MM.1S (cell line): Measurements from ENCODE around the gene RSU1.

ENCODE experiments used
- DNase-seq: peaks from one replicate; pipeline ENCODE4 v3.0.0-alpha.2; 2015
- H2AFZ ChIP-seq: fragments of 300-600 bp; sonication (generic); 2 replicates; pipeline ENCODE4 v1.6.0; 2016; ENCODE audit warnings: antibody characterized with exemption, low read length
- H3F3A ChIP-seq: fragments of 300-600 bp; sonication (generic); 2 replicates; pipeline ENCODE4 v1.6.1; 2016; ENCODE audit warnings: mild to moderate bottlenecking, antibody characterized with exemption, low read length, moderate library complexity, mixed read lengths; ENCODE audit not compliant: insufficient read depth
- H3K27ac ChIP-seq: fragments of 300-600 bp; sonication (generic); 2 replicates; pipeline ENCODE4 v1.5.1; 2016; ENCODE audit warnings: mild to moderate bottlenecking, low read length
- H3K27me3 ChIP-seq: fragments of 300-600 bp; sonication (generic); replicated peaks from 2 replicates; pipeline ENCODE4 v1.6.0; 2016; ENCODE audit warnings: low read length; ENCODE audit not compliant: insufficient read depth
- H3K36me3 ChIP-seq: fragments of 300-600 bp; sonication (generic); replicated peaks from 2 replicates; pipeline ENCODE4 v1.6.1; 2016; ENCODE audit warnings: mild to moderate bottlenecking, low read length, mixed read lengths; ENCODE audit not compliant: insufficient read depth
- H3K4me1 ChIP-seq: fragments of 300-600 bp; sonication (generic); 2 replicates; pipeline ENCODE4 v1.6.1; 2016; ENCODE audit warnings: low read length, mixed read lengths
- H3K4me2 ChIP-seq: fragments of 300-600 bp; sonication (generic); 2 replicates; pipeline ENCODE4 v1.6.0; 2016; ENCODE audit warnings: low read depth, low read length
- H3K4me3 ChIP-seq: fragments of 300-600 bp; sonication (generic); 2 replicates; pipeline ENCODE4 v1.5.1; 2016; ENCODE audit warnings: low read length, mixed read lengths
- H3K79me2 ChIP-seq: fragments of 300-600 bp; sonication (generic); 2 replicates; pipeline ENCODE4 v1.6.1; 2016; ENCODE audit warnings: mixed run types, low read length, mixed read lengths
- H3K9ac ChIP-seq: fragments of 300-600 bp; sonication (generic); 2 replicates; pipeline ENCODE4 v1.6.1; 2016; ENCODE audit warnings: low read length, mixed read lengths
- H3K9me2 ChIP-seq: fragments of 300-600 bp; sonication (generic); replicated peaks from 2 replicates; pipeline ENCODE4 v1.6.1; 2016; ENCODE audit warnings: mild to moderate bottlenecking, low read length, mixed read lengths; ENCODE audit not compliant: insufficient read depth
- H3K9me3 ChIP-seq: fragments of 300-600 bp; sonication (generic); replicated peaks from 2 replicates; pipeline ENCODE4 v1.6.1; 2016; ENCODE audit warnings: mild to moderate bottlenecking, low read length, mixed read lengths; ENCODE audit not compliant: insufficient read depth
- H4K20me1 ChIP-seq: fragments of 300-600 bp; sonication (generic); 2 replicates; pipeline ENCODE4 v1.6.1; 2016; ENCODE audit warnings: mild to moderate bottlenecking, low read length, moderate library complexity, mixed read lengths; ENCODE audit not compliant: insufficient read depth
- EZH2 ChIP-seq: fragments of 300-600 bp; sonication (generic); optimal IDR thresholded peaks from 2 replicates; pipeline ENCODE3; 2017; ENCODE audit warnings: low read depth, mild to moderate bottlenecking, antibody characterized with exemption, low read length, mixed read lengths
- EZH2phosphoT487 ChIP-seq: fragments of 300-600 bp; sonication (generic); IDR thresholded peaks from 2 replicates; pipeline ENCODE4 v1.6.1; 2018; ENCODE audit warnings: antibody characterized with exemption, low read length
- TF ChIP-seq, protein P1 (sequence below): fragments of 300-600 bp; sonication (generic); IDR thresholded peaks from 2 replicates; pipeline ENCODE4 v1.5.1; 2016; ENCODE audit warnings: antibody characterized with exemption, low read length, mixed read lengths

Gene RSU1

DNA sequence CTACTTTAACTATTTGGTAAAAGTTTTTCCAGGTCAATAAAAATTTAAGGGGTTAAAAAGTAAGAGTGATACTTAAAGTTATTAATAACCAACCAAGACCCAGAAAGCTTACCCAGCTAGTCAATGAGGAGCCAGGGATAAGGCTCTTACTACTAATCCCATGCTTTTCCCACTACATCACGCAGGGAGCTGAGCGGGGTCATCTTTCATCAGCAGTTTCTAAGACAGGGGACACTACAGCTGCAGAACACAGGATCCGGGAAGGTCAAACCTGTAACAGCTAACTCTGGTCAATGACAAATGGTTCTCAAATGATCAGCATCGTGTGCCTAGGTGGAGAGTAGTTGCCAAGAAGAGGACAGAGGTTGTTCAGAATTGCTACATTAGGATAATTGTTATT lies 65.1 kb downstream of the RSU1 start:
- Histone ChIP-seq H3K79me2 (no peaks in the 10 kb centered on the region), H3F3A (no peaks in the 10 kb centered on the region)
- no peak for DNase-seq

DNA sequence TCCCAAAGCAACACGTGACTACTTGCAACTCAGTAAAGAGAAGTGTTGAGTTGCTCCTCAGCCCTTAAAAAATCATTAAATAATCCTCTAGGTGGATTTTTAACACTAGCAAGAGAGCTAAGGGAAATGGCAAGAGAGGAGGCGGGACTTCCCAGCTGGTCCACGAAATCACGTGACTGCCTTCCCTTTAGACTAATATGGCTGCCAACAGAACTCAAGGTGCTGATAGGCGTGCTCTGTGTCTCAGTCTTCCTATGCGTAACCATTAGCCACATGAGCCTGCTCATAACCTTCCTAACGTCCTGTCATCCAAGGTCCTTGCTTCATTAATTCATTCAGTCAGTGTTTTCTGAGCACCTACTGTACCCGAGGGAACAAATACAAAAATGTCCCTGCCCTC lies 66.0 kb downstream of the RSU1 start:
- Histone ChIP-seq H3K4me3 (no peak overlapping the region), H3K9me3 (no peaks in the 10 kb centered on the region), H3F3A (no peaks in the 10 kb centered on the region), H3K4me1 (no peaks in the 10 kb centered on the region), H3K36me3 (no peaks in the 10 kb centered on the region), H3K79me2 (no peaks in the 10 kb centered on the region), H3K27ac (no peak overlapping the region), H3K4me2 (no peak overlapping the region), H2AFZ (no peak overlapping the region), H3K9me2 (no peaks in the 10 kb centered on the region), H3K27me3 (no peaks in the 10 kb centered on the region), H4K20me1 (no peaks in the 10 kb centered on the region), H3K9ac (no peak overlapping the region)
- no peak for DNase-seq
- TF ChIP-seq, protein P1, sequence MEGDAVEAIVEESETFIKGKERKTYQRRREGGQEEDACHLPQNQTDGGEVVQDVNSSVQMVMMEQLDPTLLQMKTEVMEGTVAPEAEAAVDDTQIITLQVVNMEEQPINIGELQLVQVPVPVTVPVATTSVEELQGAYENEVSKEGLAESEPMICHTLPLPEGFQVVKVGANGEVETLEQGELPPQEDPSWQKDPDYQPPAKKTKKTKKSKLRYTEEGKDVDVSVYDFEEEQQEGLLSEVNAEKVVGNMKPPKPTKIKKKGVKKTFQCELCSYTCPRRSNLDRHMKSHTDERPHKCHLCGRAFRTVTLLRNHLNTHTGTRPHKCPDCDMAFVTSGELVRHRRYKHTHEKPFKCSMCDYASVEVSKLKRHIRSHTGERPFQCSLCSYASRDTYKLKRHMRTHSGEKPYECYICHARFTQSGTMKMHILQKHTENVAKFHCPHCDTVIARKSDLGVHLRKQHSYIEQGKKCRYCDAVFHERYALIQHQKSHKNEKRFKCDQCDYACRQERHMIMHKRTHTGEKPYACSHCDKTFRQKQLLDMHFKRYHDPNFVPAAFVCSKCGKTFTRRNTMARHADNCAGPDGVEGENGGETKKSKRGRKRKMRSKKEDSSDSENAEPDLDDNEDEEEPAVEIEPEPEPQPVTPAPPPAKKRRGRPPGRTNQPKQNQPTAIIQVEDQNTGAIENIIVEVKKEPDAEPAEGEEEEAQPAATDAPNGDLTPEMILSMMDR, result no peak
- TF ChIP-seq EZH2 (no peak), EZH2phosphoT487 (no peak)

More for the DNA sequence above, 65.1 kb downstream of the RSU1 start:
- Histone ChIP-seq H3K9ac (no peak overlapping the region), H3K36me3 (no peaks in the 10 kb centered on the region), H3K9me2 (no peaks in the 10 kb centered on the region), H3K4me2 (no peak overlapping the region), H3K9me3 (no peaks in the 10 kb centered on the region), H3K4me3 (no peak overlapping the region), H3K4me1 (no peaks in the 10 kb centered on the region), H3K27ac (no peak overlapping the region), H2AFZ (no peak overlapping the region), H4K20me1 (no peaks in the 10 kb centered on the region), H3K27me3 (no peaks in the 10 kb centered on the region)
- TF ChIP-seq, protein P1, result no peak
- TF ChIP-seq EZH2 (no peak), EZH2phosphoT487 (no peak)

DNA sequence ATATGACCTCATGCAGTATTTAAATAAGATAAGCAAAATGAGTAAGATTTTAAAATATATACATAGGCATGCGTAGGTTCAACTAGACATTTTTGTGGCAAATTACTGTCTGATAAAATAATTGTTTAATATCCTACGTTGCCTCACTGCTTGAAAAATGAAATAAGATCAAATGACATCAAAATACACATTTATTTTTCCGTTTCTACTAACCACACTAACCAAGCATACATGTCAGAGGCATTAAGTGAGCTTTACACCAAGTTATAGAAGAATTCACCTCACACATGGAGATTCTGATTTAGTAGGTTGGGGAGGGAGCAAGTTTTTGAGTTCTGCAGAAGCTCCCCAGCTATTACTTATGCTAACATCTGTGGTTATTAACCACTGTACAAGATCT lies 66.8 kb downstream of the RSU1 start:
- Histone ChIP-seq H3K79me2 (no peaks in the 10 kb centered on the region), H3K27ac (no peak overlapping the region), H3K4me1 (no peaks in the 10 kb centered on the region), H4K20me1 (no peaks in the 10 kb centered on the region), H3K9me2 (no peaks in the 10 kb centered on the region), H3K36me3 (no peaks in the 10 kb centered on the region), H3F3A (no peaks in the 10 kb centered on the region), H3K4me3 (no peak overlapping the region), H3K9ac (no peak overlapping the region), H2AFZ (no peak overlapping the region), H3K9me3 (no peaks in the 10 kb centered on the region), H3K4me2 (no peak overlapping the region), H3K27me3 (no peaks in the 10 kb centered on the region)
- TF ChIP-seq, protein P1, result no peak
- TF ChIP-seq EZH2 (no peak), EZH2phosphoT487 (no peak)
- no peak for DNase-seq
